Adrenal gland (tissue), 5 donors: ENCODE measurements around the gene RNF112.

Experiments used
- POLR2A ChIP-seq, 2 donors: fragments of 450-650 bp; IDR thresholded peaks; one replicate each; pipeline ENCODE4 v1.6.1; 2017; ENCODE audit warnings: antibody characterized with exemption in 2 of 2, mild to moderate bottlenecking in 2 of 2, moderate library complexity in 1 of 2
- TF ChIP-seq, protein P1 (sequence below), 6 experiments: fragments of 450-650 bp in 4 of 6; fragments of 200-600 bp in 2 of 6; sonication (generic) in 1 of 6; IDR thresholded peaks; 1 replicate in 5 of 6; 2 replicates in 1 of 6; pipeline versions ENCODE4 v1.5.1 to v1.8.0; 2016 to 2021; ENCODE audit warnings: antibody characterized with exemption in 6 of 6, mild to moderate bottlenecking in 2 of 6, moderate library complexity in 1 of 6
- donor health status: DM: no; HTN: no; CAD: no.

DNA sequence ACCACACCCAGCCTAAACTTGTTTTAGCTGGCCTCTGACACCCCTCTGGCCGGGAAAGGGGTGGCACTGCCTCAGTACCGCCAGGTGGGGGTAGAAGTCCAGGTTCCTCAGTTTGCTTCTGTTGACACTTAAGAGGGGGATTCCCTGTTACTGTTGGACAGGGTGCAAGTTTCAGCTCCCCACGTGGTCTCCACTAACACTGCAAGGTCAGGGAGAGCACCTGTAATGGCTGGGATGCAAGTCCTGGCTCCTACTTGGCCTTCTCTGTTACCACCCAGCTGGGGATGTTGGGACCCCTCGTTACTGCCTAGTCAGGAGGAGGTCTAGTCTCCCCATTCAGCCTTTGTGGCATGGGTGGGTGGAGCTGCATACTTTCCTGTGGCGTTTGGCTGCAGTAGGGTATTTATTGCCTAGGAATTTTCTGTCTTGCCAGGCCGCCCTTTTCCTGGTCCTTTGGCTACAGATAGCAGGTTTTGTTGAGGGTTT is 13.4 kb upstream of the RNF112 start:
- TF ChIP-seq, protein P1, sequence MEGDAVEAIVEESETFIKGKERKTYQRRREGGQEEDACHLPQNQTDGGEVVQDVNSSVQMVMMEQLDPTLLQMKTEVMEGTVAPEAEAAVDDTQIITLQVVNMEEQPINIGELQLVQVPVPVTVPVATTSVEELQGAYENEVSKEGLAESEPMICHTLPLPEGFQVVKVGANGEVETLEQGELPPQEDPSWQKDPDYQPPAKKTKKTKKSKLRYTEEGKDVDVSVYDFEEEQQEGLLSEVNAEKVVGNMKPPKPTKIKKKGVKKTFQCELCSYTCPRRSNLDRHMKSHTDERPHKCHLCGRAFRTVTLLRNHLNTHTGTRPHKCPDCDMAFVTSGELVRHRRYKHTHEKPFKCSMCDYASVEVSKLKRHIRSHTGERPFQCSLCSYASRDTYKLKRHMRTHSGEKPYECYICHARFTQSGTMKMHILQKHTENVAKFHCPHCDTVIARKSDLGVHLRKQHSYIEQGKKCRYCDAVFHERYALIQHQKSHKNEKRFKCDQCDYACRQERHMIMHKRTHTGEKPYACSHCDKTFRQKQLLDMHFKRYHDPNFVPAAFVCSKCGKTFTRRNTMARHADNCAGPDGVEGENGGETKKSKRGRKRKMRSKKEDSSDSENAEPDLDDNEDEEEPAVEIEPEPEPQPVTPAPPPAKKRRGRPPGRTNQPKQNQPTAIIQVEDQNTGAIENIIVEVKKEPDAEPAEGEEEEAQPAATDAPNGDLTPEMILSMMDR (IDR thresholded peaks at IDR 0.05), result no peak
- no peak for TF ChIP-seq POLR2A (IDR thresholded peaks at IDR 0.05)
